PC-3 (cell line): Measurements from ENCODE around the gene DNAH3.
"Not testable (repeated sequence)": the region's sequence is repeated elsewhere in the genome, so short reads cannot be mapped to it uniquely, and the experiment has no call there.

Experiments
- EZH2 ChIP-seq: fragments of 300-600 bp; sonication (generic); IDR thresholded peaks from one replicate; pipeline ENCODE4 v1.6.1; 2017; ENCODE audit warnings: antibody characterized with exemption, mild to moderate bottlenecking, low read length; ENCODE audit not compliant: unreplicated experiment
- TF ChIP-seq, protein P1 (sequence below): fragments of 300-600 bp; sonication (generic); conservative IDR thresholded peaks from 2 replicates; pipeline ENCODE4 v1.5.1; 2017; ENCODE audit warnings: antibody characterized with exemption, low read depth, mild to moderate bottlenecking, low read length

DNA sequence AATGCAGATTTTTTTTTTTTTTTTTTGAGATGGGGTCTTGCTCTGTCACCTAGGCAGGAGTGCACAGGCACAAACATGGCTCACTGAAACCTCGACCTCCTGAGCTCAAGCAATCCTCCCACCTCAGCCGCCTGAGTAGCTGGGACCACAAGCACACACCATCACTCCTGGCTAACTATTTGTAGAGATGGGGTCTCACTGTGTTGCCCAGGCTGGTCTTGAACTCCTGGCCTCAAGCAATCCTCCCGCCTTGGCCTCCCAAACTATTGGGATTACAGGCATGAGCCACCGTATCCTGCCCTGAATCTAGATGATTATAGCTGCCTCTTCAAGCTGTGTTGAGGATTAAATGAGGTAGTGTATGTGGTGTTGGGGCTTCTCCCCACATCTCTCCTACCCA, 94.9 kb downstream of the DNAH3 start:
- TF ChIP-seq, protein P1, sequence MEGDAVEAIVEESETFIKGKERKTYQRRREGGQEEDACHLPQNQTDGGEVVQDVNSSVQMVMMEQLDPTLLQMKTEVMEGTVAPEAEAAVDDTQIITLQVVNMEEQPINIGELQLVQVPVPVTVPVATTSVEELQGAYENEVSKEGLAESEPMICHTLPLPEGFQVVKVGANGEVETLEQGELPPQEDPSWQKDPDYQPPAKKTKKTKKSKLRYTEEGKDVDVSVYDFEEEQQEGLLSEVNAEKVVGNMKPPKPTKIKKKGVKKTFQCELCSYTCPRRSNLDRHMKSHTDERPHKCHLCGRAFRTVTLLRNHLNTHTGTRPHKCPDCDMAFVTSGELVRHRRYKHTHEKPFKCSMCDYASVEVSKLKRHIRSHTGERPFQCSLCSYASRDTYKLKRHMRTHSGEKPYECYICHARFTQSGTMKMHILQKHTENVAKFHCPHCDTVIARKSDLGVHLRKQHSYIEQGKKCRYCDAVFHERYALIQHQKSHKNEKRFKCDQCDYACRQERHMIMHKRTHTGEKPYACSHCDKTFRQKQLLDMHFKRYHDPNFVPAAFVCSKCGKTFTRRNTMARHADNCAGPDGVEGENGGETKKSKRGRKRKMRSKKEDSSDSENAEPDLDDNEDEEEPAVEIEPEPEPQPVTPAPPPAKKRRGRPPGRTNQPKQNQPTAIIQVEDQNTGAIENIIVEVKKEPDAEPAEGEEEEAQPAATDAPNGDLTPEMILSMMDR = not testable (repeated sequence)
- not testable (repeated sequence) for TF ChIP-seq EZH2
